Measurements from ENCODE around the gene SEZ6.
"Not testable (repeated sequence)": the region's sequence is repeated elsewhere in the genome, so short reads cannot be mapped to it uniquely, and the experiment has no call there.

SEZ6 gene

GRCh38 chr17:28941251-28941650 lies 64.6 kb downstream of the SEZ6 start:
- DNase-seq (ENCODE audit: low read depth in 1 of 2, low spot score in 1 of 2) = no peak

- no peak for DNase-seq (ENCODE audit: low read depth in 1 of 2, low spot score in 1 of 2)
Observed at GRCh38 chr17:28940675-28941074, 65.2 kb downstream of the SEZ6 start.

GRCh38 chr17:28940142-28940541 lies 65.7 kb downstream of the SEZ6 start:
- no peak for DNase-seq (ENCODE audit: low read depth in 1 of 2, low spot score in 1 of 2)

- no peak for DNase-seq (ENCODE audit: low read depth in 1 of 2, low spot score in 1 of 2)
Observed at GRCh38 chr17:28938552-28938951, 67.3 kb downstream of the SEZ6 start.

GRCh38 chr17:28937044-28937729 lies 68.6 kb downstream of the SEZ6 start:
- DNase-seq (ENCODE audit: low read depth in 1 of 2, low spot score in 1 of 2) = no peak

GRCh38 chr17:28935744-28936460 lies 69.9 kb downstream of the SEZ6 start:
- DNase-seq (ENCODE audit: low read depth in 1 of 2, low spot score in 1 of 2) = no peak

- not testable (repeated sequence) for DNase-seq (ENCODE audit: low read depth in 1 of 2, low spot score in 1 of 2)
Observed at GRCh38 chr17:28934508-28934907, 71.3 kb downstream of the SEZ6 start.

GRCh38 chr17:28929787-28930186 lies 76.0 kb downstream of the SEZ6 start:
- no peak for DNase-seq (ENCODE audit: low read depth in 1 of 2, low spot score in 1 of 2)

GRCh38 chr17:28928061-28928460 lies 77.8 kb downstream of the SEZ6 start:
- DNase-seq (ENCODE audit: low read depth in 1 of 2, low spot score in 1 of 2) = no peak

GRCh38 chr17:28926786-28927185 lies 79.0 kb downstream of the SEZ6 start:
- DNase-seq (ENCODE audit: low read depth in 1 of 2, low spot score in 1 of 2) = no peak

- DNase-seq (ENCODE audit: low read depth in 1 of 2, low spot score in 1 of 2) = no peak
Observed at GRCh38 chr17:28926366-28926765, 79.5 kb downstream of the SEZ6 start.

GRCh38 chr17:28925912-28926365 lies 79.9 kb downstream of the SEZ6 start:
- peak in 1 of 2 donors; percentile 64 for DNase-seq (ENCODE audit: low read depth in 1 of 2, low spot score in 1 of 2)

GRCh38 chr17:28920201-28920600 lies 85.6 kb downstream of the SEZ6 start:
- DNase-seq (ENCODE audit: low read depth in 1 of 2, low spot score in 1 of 2) = no peak

GRCh38 chr17:28918295-28918694 lies 87.5 kb downstream of the SEZ6 start:
- no peak for DNase-seq (ENCODE audit: low read depth in 1 of 2, low spot score in 1 of 2)

GRCh38 chr17:28917465-28917864 lies 88.4 kb downstream of the SEZ6 start:
- no peak for DNase-seq (ENCODE audit: low read depth in 1 of 2, low spot score in 1 of 2)

- DNase-seq (ENCODE audit: low read depth in 1 of 2, low spot score in 1 of 2) = no peak
Observed at GRCh38 chr17:28917029-28917428, 88.8 kb downstream of the SEZ6 start.

GRCh38 chr17:28916302-28916934 lies 89.4 kb downstream of the SEZ6 start:
- DNase-seq (ENCODE audit: low read depth in 1 of 2, low spot score in 1 of 2) = no peak

- DNase-seq (ENCODE audit: low read depth in 1 of 2, low spot score in 1 of 2) = no peak
Observed at GRCh38 chr17:28912938-28913333, 92.9 kb downstream of the SEZ6 start.

- no peak for DNase-seq (ENCODE audit: low read depth in 1 of 2, low spot score in 1 of 2)
Observed at GRCh38 chr17:28912281-28912937, 93.4 kb downstream of the SEZ6 start.

- DNase-seq (ENCODE audit: low read depth in 1 of 2, low spot score in 1 of 2) = no peak
Observed at GRCh38 chr17:28911411-28912045, 94.3 kb downstream of the SEZ6 start.

GRCh38 chr17:28910534-28910933 lies 95.3 kb downstream of the SEZ6 start:
- DNase-seq (ENCODE audit: low read depth in 1 of 2, low spot score in 1 of 2) = no peak

All from activated CD4-positive, alpha-beta T cell treated with anti-CD3 and anti-CD28 coated beads, Interleukin-2, amount 50 U/mL, for 24 hours (primary cell).